Fibroblast of lung (primary cell): Measurements from ENCODE around the gene ETS2. TPM values are rescaled to one million over a fixed set of nuclear protein-coding genes. Genes with fewer than 3 reads are reported as not detected.
A peak's percentile ranks its signal among the peaks of the same experiment; 100 is the strongest.

Source experiments
- DNase-seq, 2 donors: peaks; one replicate each; pipeline versions ENCODE4 v3.0.0 to v3.0.0-alpha.2; 2010; ENCODE audit warnings: low read depth in 2 of 2
- H2AFZ ChIP-seq: 2 replicates; pipeline ENCODE4 v1.5.1; 2012; ENCODE audit warnings: low read length, control low read depth, inconsistent platforms
- H3K27ac ChIP-seq: 2 replicates; pipeline ENCODE4 v1.5.1; 2011; ENCODE audit warnings: low read length, control low read depth; ENCODE audit not compliant: insufficient read depth
- H3K27me3 ChIP-seq: 2 replicates; pipeline ENCODE4 v1.5.1; 2011; ENCODE audit warnings: mild to moderate bottlenecking, low read length; ENCODE audit not compliant: control insufficient read depth, insufficient read depth
- H3K36me3 ChIP-seq: 2 replicates; pipeline ENCODE4 v1.5.1; 2011; ENCODE audit warnings: low read length; ENCODE audit not compliant: control insufficient read depth, insufficient read depth
- H3K4me1 ChIP-seq: 2 replicates; pipeline ENCODE4 v1.5.1; 2011; ENCODE audit warnings: low read length; ENCODE audit not compliant: control insufficient read depth, insufficient read depth; ENCODE audit errors: extremely low read depth
- H3K4me2 ChIP-seq: 2 replicates; pipeline ENCODE4 v1.5.1; 2011; ENCODE audit warnings: low read length, control low read depth; ENCODE audit not compliant: insufficient read depth; ENCODE audit errors: extremely low read depth
- H3K4me3 ChIP-seq, 4 experiments: fragments of 200-600 bp in 1 of 4; sonication (generic) in 1 of 4; replicated peaks in 1 of 4; 2 replicates each; pipeline ENCODE4 v1.5.1; 2011 to 2016; ENCODE audit warnings: low read length in 4 of 4, low read depth in 3 of 4, mild to moderate bottlenecking in 3 of 4, control low read depth in 2 of 4, inconsistent platforms in 1 of 4, mixed read lengths in 1 of 4; ENCODE audit not compliant: insufficient read depth in 1 of 4; ENCODE audit errors: control extremely low read depth in 1 of 4
- H3K79me2 ChIP-seq: 2 replicates; pipeline ENCODE4 v1.5.1; 2012; ENCODE audit warnings: mild to moderate bottlenecking, low read length, inconsistent platforms; ENCODE audit not compliant: control insufficient read depth, insufficient read depth
- H3K9ac ChIP-seq: 2 replicates; pipeline ENCODE4 v1.5.1; 2011; ENCODE audit warnings: mild to moderate bottlenecking, low read length, control low read depth; ENCODE audit not compliant: insufficient read depth
- H3K9me3 ChIP-seq: 2 replicates; pipeline ENCODE4 v1.5.1; 2012; ENCODE audit warnings: low read depth, low read length; ENCODE audit not compliant: control insufficient read depth, insufficient read depth
- H4K20me1 ChIP-seq: 2 replicates; pipeline ENCODE4 v1.5.1; 2011; ENCODE audit warnings: low read length; ENCODE audit not compliant: control insufficient read depth, insufficient read depth; ENCODE audit errors: extremely low read depth
- CTCF ChIP-seq, 2 donors: IDR thresholded peaks in 1 of 2; conservative IDR thresholded peaks in 1 of 2; 1 replicate in 1 of 2; 2 replicates in 1 of 2; pipeline ENCODE4 v1.5.1; 2011 to 2012; ENCODE audit warnings: low read length in 2 of 2, control low read depth in 1 of 2, inconsistent platforms in 1 of 2, low read depth in 1 of 2, mild to moderate bottlenecking in 1 of 2
- EZH2 ChIP-seq: IDR thresholded peaks from 2 replicates; pipeline ENCODE4 v1.5.1; 2012; ENCODE audit warnings: low read length, control low read depth, mild to moderate bottlenecking; ENCODE audit errors: missing control alignments
- polyA plus RNA-seq, 2 donors: library from polyadenylated mRNA; depleted of rRNA in 1 of 2; stranded (reverse) in 1 of 2; unstranded in 1 of 2; fragments of >200 nt; gene quantifications; 2 replicates each; pipeline ENCODE4 v1.2.1, GENCODE V29; 2011 to 2012; ENCODE audit warnings: missing spikeins in 1 of 2
- total RNA-seq: library from RNA; depleted of rRNA; stranded (reverse); fragments of >200 nt; gene quantifications from 2 replicates; pipeline ENCODE4 v1.2.1, GENCODE V29; 2014

ETS2 gene
- total and polyA plus RNA-seq, 2 donors (not counting 1 experiment from before 2014, with no cell fraction given), result 28.0 to 77.3 TPM

GRCh38 chr21:38850277-38850951, 44.7 kb downstream of the ETS2 start:
- H3K79me2 ChIP-seq, result no peaks in the 10 kb centered on the region
- DNase-seq, result no peak
- H3K4me2 ChIP-seq, result no peak overlapping the region
- H3K27me3 ChIP-seq, result no peaks in the 10 kb centered on the region
- no peak overlapping the region for H3K9ac ChIP-seq
- H3K4me1 ChIP-seq, result peaks cover 2% of the 10 kb centered on the region
- H4K20me1 ChIP-seq, result no peaks in the 10 kb centered on the region
- H3K4me3 ChIP-seq, result no peak overlapping the region
- H2AFZ ChIP-seq, result no peak overlapping the region
- H3K36me3 ChIP-seq, result no peaks in the 10 kb centered on the region
- H3K27ac ChIP-seq, result no peak overlapping the region
- H3K9me3 ChIP-seq, result no peaks in the 10 kb centered on the region
- TF ChIP-seq CTCF (conservative IDR thresholded peaks at IDR 0.05 in 1 of 2, IDR thresholded peaks at IDR 0.05 in 1 of 2; ENCODE audit: low read depth in 1 of 2, low read length in 2 of 2), result no peak
- no peak for TF ChIP-seq EZH2

- H3K4me2 ChIP-seq, result no peak overlapping the region
- no peak overlapping the region for H3K9ac ChIP-seq
- no peaks in the 10 kb centered on the region for H3K79me2 ChIP-seq
- H3K36me3 ChIP-seq, result no peaks in the 10 kb centered on the region
- H3K27me3 ChIP-seq, result no peaks in the 10 kb centered on the region
- TF ChIP-seq CTCF (conservative IDR thresholded peaks at IDR 0.05 in 1 of 2, IDR thresholded peaks at IDR 0.05 in 1 of 2; ENCODE audit: low read depth in 1 of 2, low read length in 2 of 2) (no peak), EZH2 (no peak)
- no peak overlapping the region for H2AFZ ChIP-seq
- H3K27ac ChIP-seq, result no peak overlapping the region
- peaks cover 2% of the 10 kb centered on the region for H3K4me1 ChIP-seq
- no peak overlapping the region for H3K4me3 ChIP-seq
- H4K20me1 ChIP-seq, result no peaks in the 10 kb centered on the region
- no peak for DNase-seq
- H3K9me3 ChIP-seq, result no peaks in the 10 kb centered on the region
These were observed 45.4 kb downstream of the ETS2 start for GRCh38 chr21:38851101-38851500.

- H3K79me2 ChIP-seq, result no peaks in the 10 kb centered on the region
- peak in 1 of 2 donors; percentile 36 for DNase-seq
These were observed 46.5 kb downstream of the ETS2 start for GRCh38 chr21:38852278-38852677.

More at GRCh38 chr21:38852278-38852677, 46.5 kb downstream of the ETS2 start:
- Histone ChIP-seq H2AFZ (no peak overlapping the region), H3K9me3 (no peaks in the 10 kb centered on the region), H3K4me3 (no peak overlapping the region), H4K20me1 (no peaks in the 10 kb centered on the region), H3K4me2 (no peak overlapping the region), H3K27ac (no peak overlapping the region), H3K4me1 (peaks cover 2% of the 10 kb centered on the region), H3K36me3 (no peaks in the 10 kb centered on the region), H3K9ac (no peak overlapping the region), H3K27me3 (no peaks in the 10 kb centered on the region)
- TF ChIP-seq CTCF (conservative IDR thresholded peaks at IDR 0.05 in 1 of 2, IDR thresholded peaks at IDR 0.05 in 1 of 2; ENCODE audit: low read depth in 1 of 2, low read length in 2 of 2), result no peak
- TF ChIP-seq EZH2, result no peak
